ENCODE results near the gene TMC8. TPM values are rescaled to one million over a fixed set of nuclear protein-coding genes. Genes with fewer than 3 reads are reported as not detected.
A peak's percentile ranks its signal among the peaks of the same experiment; 100 is the strongest.

TMC8 gene
- polyA plus RNA-seq, 6 donors from 2014 or later, result 26.2 to 103 (median 55.2) TPM

- Mint-ChIP-seq H3K4me1 (peaks cover 54 to 82% (median 59%) of the 10 kb centered on the region in 3 donors), H3K27me3 (no peaks in the 10 kb centered on the region), H3K4me3 (peak within 1 kb of the TSS; percentile 95 to 100 (median 97)), H3K27ac (peak within 1 kb of the TSS; percentile 90 to 99 (median 98)), H3K36me3 (peaks cover 2 to 4% of the 10 kb centered on the region in 2 donors), H3K9me3 (no peaks in the 10 kb centered on the region)
- DNase-seq (peak; percentile 74), ATAC-seq (ENCODE audit: low read depth in 2 of 2) (peak; percentile 17 to 24)
These were observed 1.8 kb upstream of the TMC8 start, which contains the start of gene TMC6 for GRCh38 chr17:78128551-78129350. Gene TMC6, minus strand, starts transcription at chr17:78128755. Its CDS starts 1,923 bp downstream, at chr17:78126832.

DNA sequence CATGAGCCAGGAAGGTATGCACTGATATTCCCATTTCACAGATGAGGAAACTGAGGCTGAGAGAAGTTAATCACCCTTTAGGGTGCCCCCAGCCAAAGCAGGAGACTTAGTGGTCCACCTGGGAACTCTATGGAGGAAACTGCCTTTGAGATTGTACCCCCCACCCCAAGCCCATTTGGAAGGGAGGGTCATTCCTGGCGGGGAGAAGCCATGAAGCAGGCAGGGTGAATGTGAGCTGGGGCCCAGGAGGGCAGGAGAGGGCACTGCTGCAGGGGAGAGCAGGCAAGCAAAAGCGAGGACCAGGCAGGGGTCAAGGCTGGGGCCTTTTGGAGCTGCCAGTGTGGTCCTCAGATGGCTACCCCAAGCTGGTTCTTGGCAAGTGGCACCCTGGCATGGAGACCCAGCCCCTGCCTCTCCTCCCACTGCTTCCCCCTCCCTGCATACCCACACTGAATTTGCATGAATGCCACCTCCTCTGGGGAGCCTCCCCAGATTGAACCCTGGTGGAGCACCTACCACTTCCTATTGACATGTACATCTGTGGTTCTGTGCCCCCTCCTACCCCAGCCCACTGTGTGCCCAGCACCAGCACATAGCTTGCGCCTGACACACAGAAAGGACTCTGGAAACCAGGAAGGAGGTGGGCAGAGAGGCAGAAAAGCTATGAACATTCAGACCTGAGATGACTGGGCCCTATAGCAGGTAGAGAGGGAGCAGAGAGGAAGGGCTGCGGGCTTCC lies 1.1 kb upstream of the TMC8 start:
- peak overlapping the region; percentile 95 to 100 (median 97) for H3K4me3 Mint-ChIP-seq
- DNase-seq (peak; percentile 53), ATAC-seq (ENCODE audit: low read depth in 2 of 2) (no peak)
- no peaks in the 10 kb centered on the region for H3K27me3 Mint-ChIP-seq
- H3K36me3 Mint-ChIP-seq, result peaks cover 0 to 5% of the 10 kb centered on the region in 2 donors
- peak overlapping the region; percentile 90 to 99 (median 98) for H3K27ac Mint-ChIP-seq
- H3K9me3 Mint-ChIP-seq, result no peaks in the 10 kb centered on the region
- peaks cover 54 to 82% (median 59%) of the 10 kb centered on the region in 3 donors for H3K4me1 Mint-ChIP-seq

GRCh38 chr17:78130090-78130436 lies 508 bp upstream of the TMC8 start:
- H3K27me3 Mint-ChIP-seq, result no peaks in the 10 kb centered on the region
- H3K36me3 Mint-ChIP-seq, result peaks cover 0 to 5% of the 10 kb centered on the region in 2 donors
- ATAC-seq (ENCODE audit: low read depth in 2 of 2) (no peak), DNase-seq (peak; percentile 34)
- H3K27ac Mint-ChIP-seq, result peak overlapping the region; percentile 70 to 99 (median 98)
- peak overlapping the region; percentile 95 to 100 (median 97) for H3K4me3 Mint-ChIP-seq
- H3K4me1 Mint-ChIP-seq, result peaks cover 58 to 81% (median 58%) of the 10 kb centered on the region in 3 donors
- H3K9me3 Mint-ChIP-seq, result no peaks in the 10 kb centered on the region

DNA sequence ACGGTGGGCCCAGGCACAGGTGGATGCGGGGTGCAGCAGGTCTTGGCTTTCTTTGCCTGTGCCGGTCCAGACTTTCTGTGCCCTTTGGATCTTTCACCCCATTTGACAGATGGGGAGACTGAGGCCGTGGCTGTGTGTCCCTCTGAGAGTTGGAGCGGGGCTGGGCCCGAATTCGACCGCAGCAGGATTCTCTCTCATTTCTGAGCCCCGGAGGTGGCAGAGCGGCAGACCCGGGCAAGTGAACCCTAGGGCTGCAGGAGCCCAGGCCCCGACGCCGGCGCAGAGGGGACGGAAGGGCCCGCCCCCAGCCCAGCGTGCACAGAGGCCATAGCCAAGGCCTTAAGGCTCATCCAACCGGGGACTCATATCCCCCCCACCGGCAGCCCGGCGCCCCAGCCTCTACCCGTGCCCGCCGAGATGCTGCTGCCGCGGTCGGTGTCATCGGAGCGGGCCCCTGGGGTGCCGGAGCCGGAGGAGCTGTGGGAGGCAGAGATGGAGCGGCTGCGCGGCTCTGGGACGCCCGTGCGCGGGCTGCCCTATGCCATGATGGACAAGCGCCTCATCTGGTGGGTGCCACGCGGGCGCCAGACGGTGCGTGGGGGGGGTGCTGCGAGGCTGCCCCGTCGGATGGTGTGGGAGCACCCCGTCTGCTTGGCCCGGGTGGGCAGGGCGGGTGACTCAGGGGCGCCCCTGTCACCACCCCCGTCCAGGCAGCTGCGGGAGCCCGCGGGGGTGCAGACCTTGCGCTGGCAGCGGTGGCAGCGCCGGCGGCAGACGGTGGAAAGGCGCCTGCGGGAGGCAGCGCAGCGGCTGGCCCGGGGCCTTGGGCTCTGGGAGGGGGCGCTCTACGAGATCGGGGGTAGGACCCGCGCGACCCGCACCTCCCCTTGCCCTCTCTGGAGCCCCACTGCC lies 857 bp downstream of the TMC8 start:
- H3K4me3 Mint-ChIP-seq, result peak overlapping the region; percentile 95 to 100 (median 97)
- H3K27me3 Mint-ChIP-seq, result no peaks in the 10 kb centered on the region
- H3K36me3 Mint-ChIP-seq, result peaks cover 8% of the 10 kb centered on the region in 2 donors
- ATAC-seq (ENCODE audit: low read depth in 2 of 2), result no peak
- no peaks in the 10 kb centered on the region for H3K9me3 Mint-ChIP-seq
- peak; percentile 48 for DNase-seq
- H3K4me1 Mint-ChIP-seq, result peaks cover 63 to 84% (median 67%) of the 10 kb centered on the region in 3 donors
- peak overlapping the region; percentile 95 to 99 (median 98) for H3K27ac Mint-ChIP-seq

- no peaks in the 10 kb centered on the region for H3K27me3 Mint-ChIP-seq
- peak; percentile 61 to 65 for ATAC-seq (ENCODE audit: low read depth in 2 of 2)
- peaks cover 8% of the 10 kb centered on the region in 2 donors for H3K36me3 Mint-ChIP-seq
These were observed 1.6 kb downstream of the TMC8 start for GRCh38 chr17:78132084-78132676.

GRCh38 chr17:78132767-78133178 lies 2.2 kb downstream of the TMC8 start:
- peak overlapping the region; percentile 36 to 99 (median 96) for H3K27ac Mint-ChIP-seq
- H3K36me3 Mint-ChIP-seq, result peaks cover 8% of the 10 kb centered on the region in 2 donors
- peak overlapping the region; percentile 82 to 100 (median 98) for H3K4me3 Mint-ChIP-seq
- H3K4me1 Mint-ChIP-seq, result peaks cover 71 to 83% (median 72%) of the 10 kb centered on the region in 3 donors
- ATAC-seq (ENCODE audit: low read depth in 2 of 2) (no peak), DNase-seq (no peak)
- H3K9me3 Mint-ChIP-seq, result no peaks in the 10 kb centered on the region
- no peaks in the 10 kb centered on the region for H3K27me3 Mint-ChIP-seq

More at GRCh38 chr17:78132084-78132676, 1.6 kb downstream of the TMC8 start:
- Mint-ChIP-seq H3K4me3 (peak overlapping the region; percentile 82 to 100 (median 98)), H3K27ac (peak overlapping the region; percentile 96 to 99 (median 98)), H3K9me3 (no peaks in the 10 kb centered on the region), H3K4me1 (peaks cover 65 to 83% (median 68%) of the 10 kb centered on the region in 3 donors)
- DNase-seq, result peak; percentile 95

DNA sequence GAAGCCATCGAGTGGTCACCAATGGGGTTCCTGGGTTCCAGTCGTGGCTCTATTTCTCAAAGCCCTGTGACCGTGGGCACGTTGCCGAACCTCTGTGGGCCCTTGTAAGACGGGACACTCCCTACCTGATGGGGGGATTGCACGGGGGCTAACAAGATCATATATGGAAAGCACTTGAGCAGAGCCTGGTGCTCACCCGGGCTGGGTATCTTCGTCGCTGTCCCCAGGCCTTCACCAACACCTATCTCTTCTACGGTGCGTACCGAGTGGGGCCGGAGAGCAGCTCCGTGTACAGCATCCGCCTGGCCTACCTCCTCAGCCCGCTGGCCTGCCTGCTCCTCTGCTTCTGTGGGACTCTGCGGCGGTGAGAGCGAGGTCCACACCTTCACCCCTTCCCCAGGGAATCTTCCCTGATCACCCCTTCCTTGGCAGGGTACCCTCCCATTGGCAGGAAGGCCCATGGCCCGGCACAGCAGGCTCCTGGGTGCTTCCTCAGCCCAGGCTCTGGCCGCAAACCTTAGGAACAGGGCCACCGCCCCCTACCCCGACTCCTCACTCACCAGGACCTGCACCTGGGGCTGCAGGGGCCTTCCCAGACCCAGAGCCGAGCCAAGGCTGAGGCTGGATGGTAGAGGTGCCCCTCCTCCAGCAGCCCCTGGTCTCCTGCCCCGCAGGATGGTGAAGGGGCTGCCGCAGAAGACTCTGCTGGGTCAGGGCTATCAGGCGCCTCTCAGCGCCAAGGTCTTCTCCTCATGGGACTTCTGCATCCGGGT lies 2.8 kb downstream of the TMC8 start:
- no peak for ATAC-seq (ENCODE audit: low read depth in 2 of 2)

DNA sequence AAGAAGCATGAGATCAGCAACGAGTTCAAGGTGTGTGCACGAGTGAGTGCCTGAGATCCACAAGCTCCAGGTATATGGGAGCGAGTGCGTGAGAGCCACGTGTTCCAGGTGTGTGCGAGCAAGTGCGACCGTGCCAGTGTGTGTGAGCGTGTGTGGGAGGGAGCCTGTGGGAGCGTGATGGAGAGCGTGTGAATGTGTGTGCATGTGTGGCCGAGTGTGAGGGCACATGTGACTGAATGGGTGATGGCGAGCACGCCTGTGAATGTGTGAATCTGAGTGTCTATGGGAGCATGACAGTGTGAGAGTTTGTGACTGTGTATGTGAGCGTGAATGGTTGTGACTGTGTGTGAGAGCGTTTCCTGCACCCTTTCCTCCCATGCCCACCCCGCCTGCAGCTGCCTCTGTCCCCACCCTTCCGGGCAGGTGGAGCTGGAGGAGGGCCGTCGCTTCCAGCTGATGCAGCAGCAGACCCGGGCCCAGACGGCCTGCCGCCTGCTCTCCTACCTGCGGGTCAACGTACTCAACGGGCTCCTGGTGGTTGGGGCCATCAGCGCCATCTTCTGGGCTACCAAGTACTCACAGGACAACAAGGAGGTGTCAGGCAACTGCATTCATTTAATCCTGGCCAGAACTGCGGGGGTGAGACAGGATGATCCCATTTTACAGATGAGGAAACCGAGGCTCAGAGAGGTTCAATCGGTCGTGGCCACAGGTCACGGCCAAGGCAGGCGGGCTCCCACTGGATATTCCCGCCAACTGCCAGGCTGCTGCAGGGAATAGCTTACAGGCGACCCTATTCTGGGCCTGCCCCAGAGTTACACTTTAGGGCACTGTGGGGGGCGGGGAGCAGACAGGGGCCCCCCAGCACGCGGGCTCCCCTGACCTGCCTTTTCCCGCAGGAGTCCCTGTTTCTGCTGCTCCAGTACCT lies 3.7 kb downstream of the TMC8 start:
- DNase-seq (peak; percentile 79), ATAC-seq (ENCODE audit: low read depth in 2 of 2) (peak; percentile 33 to 37)
- Mint-ChIP-seq H3K36me3 (peaks cover 8% of the 10 kb centered on the region in 2 donors), H3K4me3 (peak overlapping the region; percentile 52 to 100 (median 96)), H3K27ac (peak overlapping the region; percentile 81 to 99 (median 96)), H3K4me1 (peaks cover 80 to 90% (median 81%) of the 10 kb centered on the region in 3 donors), H3K27me3 (no peaks in the 10 kb centered on the region), H3K9me3 (no peaks in the 10 kb centered on the region)

More for the DNA sequence above, 2.8 kb downstream of the TMC8 start:
- Mint-ChIP-seq H3K36me3 (peaks cover 8% of the 10 kb centered on the region in 2 donors), H3K27ac (peak overlapping the region; percentile 81 to 99 (median 96)), H3K27me3 (no peaks in the 10 kb centered on the region), H3K9me3 (no peaks in the 10 kb centered on the region), H3K4me3 (peak overlapping the region; percentile 82 to 100 (median 98)), H3K4me1 (peaks cover 77 to 86% (median 78%) of the 10 kb centered on the region in 3 donors)
- no peak for DNase-seq

DNA sequence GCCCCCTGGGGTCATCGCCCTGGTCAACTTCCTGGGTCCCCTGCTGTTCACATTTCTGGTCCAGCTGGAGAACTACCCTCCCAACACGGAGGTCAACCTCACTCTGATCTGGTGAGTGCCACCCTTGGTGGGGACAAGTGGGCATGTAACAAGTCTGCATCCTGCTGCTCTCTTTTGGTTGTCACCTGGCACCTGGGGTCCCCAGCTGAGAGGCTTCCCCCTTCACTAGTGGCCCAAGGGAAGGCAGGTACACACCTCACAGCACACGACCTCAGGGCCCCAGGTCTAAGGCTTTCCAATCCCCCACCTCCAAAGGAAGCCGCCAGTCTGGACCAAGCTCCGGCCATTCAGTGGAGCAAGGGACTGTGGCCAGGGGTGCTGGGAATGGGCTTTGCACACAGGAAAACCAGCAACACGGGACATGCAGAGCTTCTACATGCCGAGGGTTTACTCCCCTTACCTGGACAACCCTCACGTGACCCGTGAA lies 4.4 kb downstream of the TMC8 start:
- Mint-ChIP-seq H3K27ac (peak overlapping the region in 4 of 6 donors; percentile 66 to 97 (median 84)), H3K27me3 (no peaks in the 10 kb centered on the region), H3K4me1 (peaks cover 76 to 87% (median 78%) of the 10 kb centered on the region in 3 donors), H3K36me3 (peaks cover 8% of the 10 kb centered on the region in 2 donors), H3K4me3 (peak overlapping the region in 2 of 8 donors; percentile 57 to 100), H3K9me3 (no peaks in the 10 kb centered on the region)
- no peak for ATAC-seq (ENCODE audit: low read depth in 2 of 2)
- DNase-seq, result no peak

- no peaks in the 10 kb centered on the region for H3K27me3 Mint-ChIP-seq
- peak overlapping the region in 5 of 6 donors; percentile 63 to 90 (median 76) for H3K27ac Mint-ChIP-seq
- ATAC-seq (ENCODE audit: low read depth in 2 of 2) (no peak), DNase-seq (no peak)
- H3K9me3 Mint-ChIP-seq, result no peaks in the 10 kb centered on the region
- peak overlapping the region in 5 of 8 donors; percentile 11 to 70 (median 29) for H3K4me3 Mint-ChIP-seq
- peaks cover 74 to 84% (median 74%) of the 10 kb centered on the region in 3 donors for H3K4me1 Mint-ChIP-seq
- peaks cover 8% of the 10 kb centered on the region in 2 donors for H3K36me3 Mint-ChIP-seq
These were observed 5.4 kb downstream of the TMC8 start for GRCh38 chr17:78135858-78136500.

Measured in naive B cell (primary cell).